Dermis microvascular lymphatic vessel endothelial cell (primary cell): ENCODE data around the gene LIF. TPM values are rescaled to one million over a fixed set of nuclear protein-coding genes. Genes with fewer than 3 reads are reported as not detected.
A peak's percentile ranks its signal among the peaks of the same experiment; 100 is the strongest.

Experiments used
- DNase-seq, 2 donors: peaks; one replicate each; pipeline versions ENCODE4 v3.0.0 to v3.0.0-alpha.2; 2010; ENCODE audit warnings: low read depth in 2 of 2
- total RNA-seq: library from RNA; depleted of rRNA; stranded (reverse); fragments of >200 nt; gene quantifications from 2 replicates; pipeline ENCODE4 v1.2.1, GENCODE V29; 2014

Gene LIF
- total RNA-seq, result 0.25 and 0.26 TPM in 2 replicates

GRCh38 chr22:30245985-30246813 lies at the start of gene LIF:
TSS of gene LIF (minus strand) at chr22:30246759. CDS start at chr22:30246695, 64 bp downstream.
- DNase-seq, result peak in 1 of 2 donors; percentile 20

GRCh38 chr22:30296324-30296723 lies 49.8 kb upstream of the LIF start:
- no peak for DNase-seq

- DNase-seq, result no peak
Measured at GRCh38 chr22:30295576-30295975, 49.0 kb upstream of the LIF start.

- DNase-seq, result no peak
Measured at GRCh38 chr22:30294830-30295229, 48.3 kb upstream of the LIF start.

- DNase-seq, result no peak
Measured at GRCh38 chr22:30294066-30294465, 47.5 kb upstream of the LIF start.

GRCh38 chr22:30293026-30293425 lies 46.5 kb upstream of the LIF start:
- no peak for DNase-seq

- no peak for DNase-seq
Measured at GRCh38 chr22:30292069-30292970, 45.8 kb upstream of the LIF start.

GRCh38 chr22:30291058-30291892 lies 44.7 kb upstream of the LIF start:
- peak; percentile 81 to 96 for DNase-seq

GRCh38 chr22:30290342-30291057 lies 43.9 kb upstream of the LIF start:
- DNase-seq, result no peak

- no peak for DNase-seq
Measured at GRCh38 chr22:30289980-30290313, 43.4 kb upstream of the LIF start.

GRCh38 chr22:30289141-30289979 lies 42.8 kb upstream of the LIF start, which contains the start of gene CASTOR1:
TSS of gene CASTOR1 (minus strand) at chr22:30289505. CDS start at chr22:30289497, 8 bp downstream.
- peak; percentile 93 to 99 for DNase-seq

GRCh38 chr22:30288419-30289140 lies 42.0 kb upstream of the LIF start:
- DNase-seq, result no peak

GRCh38 chr22:30287648-30288418 lies 41.3 kb upstream of the LIF start:
- peak; percentile 86 to 95 for DNase-seq

- DNase-seq, result peak in 1 of 2 donors; percentile 67
Measured at GRCh38 chr22:30286813-30287647, 40.5 kb upstream of the LIF start.

GRCh38 chr22:30286331-30286730 lies 39.8 kb upstream of the LIF start:
- no peak for DNase-seq

- no peak for DNase-seq
Measured at GRCh38 chr22:30285846-30286200, 39.3 kb upstream of the LIF start.

GRCh38 chr22:30285176-30285845 lies 38.8 kb upstream of the LIF start:
- no peak for DNase-seq
